OCI-LY3 (cell line): ENCODE data around the gene SLC8A1.

ENCODE experiments used
- H2AFZ ChIP-seq: fragments of 200-600, 300-600 bp; shearing (Covaris generic); 2 replicates; pipeline ENCODE4 v1.6.0; 2014; ENCODE audit warnings: antibody characterized with exemption, low read depth, low read length
- H3K27ac ChIP-seq: fragments of 200-600, 300-600 bp; sonication (generic); 2 replicates; pipeline ENCODE4 v1.5.1; 2014; ENCODE audit warnings: mild to moderate bottlenecking, low read length, moderate library complexity, mixed read lengths
- H3K27me3 ChIP-seq: fragments of 200-600, 300-600 bp; sonication (generic); 2 replicates; pipeline ENCODE4 v1.6.1; 2014; ENCODE audit warnings: low read depth, low read length, mixed read lengths
- H3K36me3 ChIP-seq: fragments of 200-600, 300-600 bp; sonication (generic); replicated peaks from 2 replicates; pipeline ENCODE3; 2014; ENCODE audit warnings: low read depth, low read length, mixed read lengths
- H3K4me1 ChIP-seq: fragments of 300-600, 200-600 bp; sonication (generic); 2 replicates; pipeline ENCODE4 v1.6.1; 2014; ENCODE audit warnings: low read length, mixed read lengths
- H3K4me2 ChIP-seq: fragments of 200-600, 300-600 bp; sonication (generic); 2 replicates; pipeline ENCODE4 v1.6.1; 2014; ENCODE audit warnings: low read length, mixed read lengths
- H3K4me3 ChIP-seq: fragments of 300-600, 200-600 bp; sonication (generic); 2 replicates; pipeline ENCODE4 v1.5.1; 2014; ENCODE audit warnings: antibody characterized with exemption, mild to moderate bottlenecking, low read length, moderate library complexity
- H3K79me2 ChIP-seq: fragments of 300-600, 200-600 bp; shearing (Covaris generic); 2 replicates; pipeline ENCODE4 v1.6.1; 2014; ENCODE audit warnings: mild to moderate bottlenecking, low read length, mixed read lengths
- H3K9ac ChIP-seq: fragments of 300-600, 200-600 bp; shearing (Covaris generic); 2 replicates; pipeline ENCODE4 v1.6.0; 2014; ENCODE audit warnings: mild to moderate bottlenecking, low read length, moderate library complexity
- H3K9me3 ChIP-seq: fragments of 200-600, 300-600 bp; shearing (Covaris generic); 2 replicates; pipeline ENCODE4 v1.6.1; 2014; ENCODE audit warnings: low read length, mixed read lengths; ENCODE audit not compliant: insufficient read depth
- H4K20me1 ChIP-seq: fragments of 200-600, 300-600 bp; sonication (generic); 2 replicates; pipeline ENCODE4 v1.6.1; 2016; ENCODE audit warnings: low read length, mixed read lengths; ENCODE audit not compliant: insufficient read depth
- CTCF ChIP-seq: fragments of 200-600, 300-600 bp; sonication (generic); IDR thresholded peaks from 2 replicates; pipeline ENCODE4 v1.5.1; 2014; ENCODE audit warnings: antibody characterized with exemption, low read length, low read depth
- EZH2phosphoT487 ChIP-seq: fragments of 200-600 bp; shearing (Covaris generic); IDR thresholded peaks from 2 replicates; pipeline ENCODE4 v1.6.1; 2018; ENCODE audit warnings: antibody characterized with exemption, mixed run types, low read depth

Gene SLC8A1

GRCh38 chr2:40428439-40428838, 23.5 kb downstream of the SLC8A1 start:
- no peak overlapping the region for H3K9ac ChIP-seq
- TF ChIP-seq EZH2phosphoT487, result no peak
- TF ChIP-seq CTCF, result no peak
- no peaks in the 10 kb centered on the region for H3K4me1 ChIP-seq
- no peaks in the 10 kb centered on the region for H4K20me1 ChIP-seq
- H3K36me3 ChIP-seq, result no peaks in the 10 kb centered on the region
- H3K4me2 ChIP-seq, result no peak overlapping the region
- no peaks in the 10 kb centered on the region for H3K79me2 ChIP-seq
- no peaks in the 10 kb centered on the region for H3K27me3 ChIP-seq
- no peak overlapping the region for H2AFZ ChIP-seq
- H3K9me3 ChIP-seq, result no peaks in the 10 kb centered on the region
- no peak overlapping the region for H3K4me3 ChIP-seq
- no peak overlapping the region for H3K27ac ChIP-seq

GRCh38 chr2:40421631-40422297, 30.1 kb downstream of the SLC8A1 start:
- no peak overlapping the region for H3K9ac ChIP-seq

DNA sequence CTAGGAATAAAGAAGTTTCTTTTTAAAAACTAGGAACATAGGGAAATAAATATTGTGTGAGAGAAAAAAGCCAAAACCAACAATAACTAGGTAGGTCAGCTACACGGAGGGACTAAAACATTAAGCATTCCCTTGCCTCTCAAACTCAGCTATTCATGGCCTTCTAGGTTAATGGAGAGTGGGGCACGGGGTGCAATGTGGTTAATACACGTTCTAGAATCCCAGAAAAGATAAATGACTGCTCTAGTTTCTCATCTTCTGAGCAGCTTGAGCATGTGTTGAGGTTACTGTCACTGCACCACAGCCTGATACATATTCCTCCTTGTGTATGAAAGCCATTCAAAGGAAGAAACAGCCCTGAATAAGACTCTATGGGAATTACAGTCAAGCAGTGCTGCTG, 31.4 kb downstream of the SLC8A1 start:
- Histone ChIP-seq H3K36me3 (no peaks in the 10 kb centered on the region), H2AFZ (no peak overlapping the region), H3K4me3 (no peak overlapping the region), H3K4me1 (no peaks in the 10 kb centered on the region), H3K9ac (no peak overlapping the region), H3K4me2 (no peak overlapping the region), H3K27me3 (no peaks in the 10 kb centered on the region), H4K20me1 (no peaks in the 10 kb centered on the region), H3K27ac (no peak overlapping the region), H3K9me3 (no peaks in the 10 kb centered on the region), H3K79me2 (no peaks in the 10 kb centered on the region)
- TF ChIP-seq EZH2phosphoT487 (no peak), CTCF (no peak)

More at GRCh38 chr2:40421631-40422297, 30.1 kb downstream of the SLC8A1 start:
- no peak overlapping the region for H2AFZ ChIP-seq
- no peak overlapping the region for H3K27ac ChIP-seq
- H3K4me1 ChIP-seq, result no peaks in the 10 kb centered on the region
- H4K20me1 ChIP-seq, result no peaks in the 10 kb centered on the region
- TF ChIP-seq CTCF (no peak), EZH2phosphoT487 (no peak)
- H3K4me3 ChIP-seq, result no peak overlapping the region
- no peak overlapping the region for H3K4me2 ChIP-seq
- no peaks in the 10 kb centered on the region for H3K36me3 ChIP-seq
- no peaks in the 10 kb centered on the region for H3K9me3 ChIP-seq
- no peaks in the 10 kb centered on the region for H3K27me3 ChIP-seq
- no peaks in the 10 kb centered on the region for H3K79me2 ChIP-seq

GRCh38 chr2:40419364-40419762, 32.5 kb downstream of the SLC8A1 start:
- no peak overlapping the region for H3K4me2 ChIP-seq
- no peaks in the 10 kb centered on the region for H3K27me3 ChIP-seq
- no peaks in the 10 kb centered on the region for H3K4me1 ChIP-seq
- no peak overlapping the region for H3K27ac ChIP-seq
- no peaks in the 10 kb centered on the region for H4K20me1 ChIP-seq
- no peak overlapping the region for H3K4me3 ChIP-seq
- TF ChIP-seq EZH2phosphoT487 (no peak), CTCF (no peak)
- no peaks in the 10 kb centered on the region for H3K36me3 ChIP-seq
- H2AFZ ChIP-seq, result no peak overlapping the region
- H3K79me2 ChIP-seq, result no peaks in the 10 kb centered on the region
- no peak overlapping the region for H3K9ac ChIP-seq
- no peaks in the 10 kb centered on the region for H3K9me3 ChIP-seq
